HTR-8/SVneo (cell line): ENCODE results near the gene ENTHD1.

ENCODE experiments used
- DNase-seq: peaks from one replicate; pipeline ENCODE4 v3.0.0; 2011; ENCODE audit warnings: low spot score, mixed read lengths; ENCODE audit not compliant: insufficient read length
- FAIRE-seq: peaks from 2 replicates; lab custom pipeline; 2011; peaks lifted over from hg19 to GRCh38; lab: Jason Lieb, UNC

Gene ENTHD1

GRCh38 chr22:39808081-39808480, 85.5 kb downstream of the ENTHD1 start:
- DNase-seq, result peak; percentile 5
- no peak for FAIRE-seq

- no peak for FAIRE-seq
- DNase-seq, result no peak
Observed at GRCh38 chr22:39806109-39806508, 87.5 kb downstream of the ENTHD1 start.

- no peak for DNase-seq
- no peak for FAIRE-seq
Observed at GRCh38 chr22:39805117-39805516, 88.4 kb downstream of the ENTHD1 start.

- DNase-seq, result no peak
- FAIRE-seq, result no peak
Observed at GRCh38 chr22:39802682-39803081, 90.9 kb downstream of the ENTHD1 start.

- FAIRE-seq (no peak), DNase-seq (no peak)
Observed at GRCh38 chr22:39800790-39801520, 92.6 kb downstream of the ENTHD1 start.

- FAIRE-seq (no peak), DNase-seq (no peak)
Observed at GRCh38 chr22:39797528-39798147, 95.9 kb downstream of the ENTHD1 start.

- no peak for DNase-seq
- FAIRE-seq, result no peak
Observed at GRCh38 chr22:39789788-39790187, 103.8 kb downstream of the ENTHD1 start.

- FAIRE-seq (no peak), DNase-seq (no peak)
Observed at GRCh38 chr22:39785232-39785631, 108.3 kb downstream of the ENTHD1 start.

GRCh38 chr22:39777716-39778454, 115.7 kb downstream of the ENTHD1 start:
- DNase-seq (no peak), FAIRE-seq (no peak)

- no peak for FAIRE-seq
- DNase-seq, result no peak
Observed at GRCh38 chr22:39776295-39777009, 117.1 kb downstream of the ENTHD1 start.

- DNase-seq, result no peak
- no peak for FAIRE-seq
Observed at GRCh38 chr22:39773976-39774539, 119.5 kb downstream of the ENTHD1 start.

GRCh38 chr22:39773503-39773902, 120.1 kb downstream of the ENTHD1 start:
- DNase-seq (no peak), FAIRE-seq (no peak)

- DNase-seq, result no peak
- FAIRE-seq, result no peak
Observed at GRCh38 chr22:39771486-39771885, 122.1 kb downstream of the ENTHD1 start.

- FAIRE-seq, result no peak
- no peak for DNase-seq
Observed at GRCh38 chr22:39765661-39766060, 127.9 kb downstream of the ENTHD1 start.

- DNase-seq, result no peak
- no peak for FAIRE-seq
Observed at GRCh38 chr22:39765046-39765445, 128.5 kb downstream of the ENTHD1 start.

- FAIRE-seq, result no peak
- no peak for DNase-seq
Observed at GRCh38 chr22:39763276-39763675, 130.3 kb downstream of the ENTHD1 start.

GRCh38 chr22:39750759-39751158, 142.8 kb downstream of the ENTHD1 start:
- FAIRE-seq (no peak), DNase-seq (no peak)

GRCh38 chr22:39748877-39749276, 144.7 kb downstream of the ENTHD1 start:
- no peak for DNase-seq
- FAIRE-seq, result no peak

- FAIRE-seq, result no peak
- DNase-seq, result no peak
Observed at GRCh38 chr22:39746600-39747262, 146.8 kb downstream of the ENTHD1 start.

GRCh38 chr22:39745789-39746188, 147.8 kb downstream of the ENTHD1 start:
- no peak for DNase-seq
- FAIRE-seq, result no peak
